ENCODE measurements around the gene SCARB2. TPM values are rescaled to one million over a fixed set of nuclear protein-coding genes. Genes with fewer than 3 reads are reported as not detected.

The SCARB2 gene
- total and polyA plus RNA-seq, 4 donors, result 58.2 to 136 (median 73.7) TPM

DNA sequence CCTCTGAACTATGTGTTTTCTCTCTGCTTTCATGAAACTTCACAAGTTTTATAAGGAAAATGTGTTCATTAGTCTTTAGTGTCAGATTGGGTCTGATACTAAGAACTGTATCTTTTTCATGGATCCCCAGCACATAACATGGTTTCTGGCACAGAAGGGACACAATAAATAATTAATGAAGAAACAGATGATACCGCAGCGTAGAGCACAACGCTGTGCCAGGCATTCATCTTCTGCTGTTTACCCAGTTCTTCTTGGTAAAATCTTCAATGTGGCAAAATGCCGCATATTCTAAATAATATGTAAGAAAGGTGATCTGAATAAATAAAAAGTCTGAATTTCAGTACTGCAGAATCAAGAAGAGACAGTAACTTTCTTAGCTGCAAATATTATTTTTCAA lies 12.3 kb downstream of the SCARB2 start:
- H3K27me3 ChIP-seq (ENCODE audit: control insufficient read depth in 4 of 4, insufficient read depth in 4 of 4, low read length in 3 of 4), result no peaks in the 10 kb centered on the region
- TF ChIP-seq YY1 (IDR thresholded peaks at IDR 0.05), result no peak
- no peak for TF ChIP-seq ATF3 (IDR thresholded peaks at IDR 0.05)
- TF ChIP-seq FOXA1 (IDR thresholded peaks at IDR 0.05), result no peak
- no peak for TF ChIP-seq JUND (IDR thresholded peaks at IDR 0.05)
- TF ChIP-seq NR2F2 (IDR thresholded peaks at IDR 0.05), result no peak
- TF ChIP-seq FOXA2 (IDR thresholded peaks at IDR 0.05), result no peak
- no peak for TF ChIP-seq EGR1 (IDR thresholded peaks at IDR 0.05; ENCODE audit: low read depth in 2 of 2)
- no peak for TF ChIP-seq HNF4G (IDR thresholded peaks at IDR 0.05)
- no peak for TF ChIP-seq ZBTB33 (IDR thresholded peaks at IDR 0.05)
- TF ChIP-seq GABPA (IDR thresholded peaks at IDR 0.05 in 1 of 2, conservative IDR thresholded peaks at IDR 0.05 in 1 of 2), result no peak
- TF ChIP-seq MAX (IDR thresholded peaks at IDR 0.05), result no peak
- no peak for TF ChIP-seq REST (IDR thresholded peaks at IDR 0.05)
- TF ChIP-seq SP1 (IDR thresholded peaks at IDR 0.05), result no peak
- H3K4me3 ChIP-seq (ENCODE audit: low read depth in 1 of 3, low read length in 3 of 3), result no peak overlapping the region
- H3K9ac ChIP-seq (ENCODE audit: low read depth in 1 of 2, low read length in 2 of 2), result no peak overlapping the region
- no peak for DNase-seq (ENCODE audit: low spot score)
- no peaks in the 10 kb centered on the region for H3K9me3 ChIP-seq (ENCODE audit: control insufficient read depth in 4 of 4, low read length in 3 of 4)
- peak overlapping the region; percentile 81 to 88 for H3K27ac ChIP-seq (ENCODE audit: low read depth in 1 of 2, low read length in 2 of 2)
- WGBS, result 42% methylated on average over 4 of the region's 4 CpGs
- no peaks in the 10 kb centered on the region for H3K36me3 ChIP-seq (ENCODE audit: control insufficient read depth in 4 of 4, insufficient read depth in 3 of 4, low read depth in 1 of 4, low read length in 3 of 4)
- peaks cover 22 to 82% (median 67%) of the 10 kb centered on the region in 4 donors for H3K4me1 ChIP-seq (ENCODE audit: control insufficient read depth in 4 of 4, insufficient read depth in 4 of 4, low read length in 3 of 4)

DNA sequence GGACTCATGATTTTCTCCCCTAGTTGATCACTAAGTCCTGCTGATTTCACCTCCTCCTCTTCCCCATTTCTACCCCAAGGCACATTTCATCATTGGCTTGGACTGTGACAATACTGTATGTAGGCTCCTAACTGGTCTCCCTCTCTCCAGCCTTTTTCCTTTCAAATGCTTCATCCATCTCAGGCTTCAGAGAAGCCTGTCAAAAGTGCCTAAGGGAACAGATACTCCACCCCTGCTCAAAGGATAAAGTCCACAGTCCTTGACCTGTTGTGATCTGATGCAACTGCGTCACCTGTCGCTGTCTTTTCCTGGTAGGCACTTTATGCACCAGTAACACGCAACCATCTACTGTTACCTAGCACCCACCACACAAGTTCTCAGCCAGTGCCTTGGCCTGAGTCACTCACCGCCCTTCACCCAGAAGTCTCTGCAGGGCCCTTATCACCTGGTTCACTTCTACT lies 12.8 kb downstream of the SCARB2 start:
- no peaks in the 10 kb centered on the region for H3K36me3 ChIP-seq (ENCODE audit: control insufficient read depth in 4 of 4, insufficient read depth in 3 of 4, low read depth in 1 of 4, low read length in 3 of 4)
- peak; percentile 53 for DNase-seq (ENCODE audit: low spot score)
- peak overlapping the region; percentile 81 to 88 for H3K27ac ChIP-seq (ENCODE audit: low read depth in 1 of 2, low read length in 2 of 2)
- 30% methylated on average over 4 of the region's 4 CpGs for WGBS
- peak overlapping the region in 1 of 2 donors; percentile 61 for H3K9ac ChIP-seq (ENCODE audit: low read depth in 1 of 2, low read length in 2 of 2)
- H3K4me3 ChIP-seq (ENCODE audit: low read depth in 1 of 3, low read length in 3 of 3), result no peak overlapping the region
- H3K4me1 ChIP-seq (ENCODE audit: control insufficient read depth in 4 of 4, insufficient read depth in 4 of 4, low read length in 3 of 4), result peaks cover 22 to 81% (median 66%) of the 10 kb centered on the region in 4 donors
- H3K27me3 ChIP-seq (ENCODE audit: control insufficient read depth in 4 of 4, insufficient read depth in 4 of 4, low read length in 3 of 4), result no peaks in the 10 kb centered on the region
- H3K9me3 ChIP-seq (ENCODE audit: control insufficient read depth in 4 of 4, low read length in 3 of 4), result no peaks in the 10 kb centered on the region
- TF ChIP-seq HNF4G (IDR thresholded peaks at IDR 0.05) (peak; percentile 99), CTCF (IDR thresholded peaks at IDR 0.05; ENCODE audit: low read depth, low read length, missing input control) (no peak), RXRA (IDR thresholded peaks at IDR 0.05) (peak; percentile 96 to 98), MAX (IDR thresholded peaks at IDR 0.05) (peak; percentile 90), SP1 (IDR thresholded peaks at IDR 0.05) (peak; percentile 95), GABPA (IDR thresholded peaks at IDR 0.05 in 1 of 2, conservative IDR thresholded peaks at IDR 0.05 in 1 of 2) (peak in 1 of 2 donors; percentile 30), FOXA2 (IDR thresholded peaks at IDR 0.05) (peak; percentile 69), EGR1 (IDR thresholded peaks at IDR 0.05; ENCODE audit: low read depth in 2 of 2) (peak in 1 of 2 donors; percentile 51), ZBTB33 (IDR thresholded peaks at IDR 0.05) (peak; percentile 81), REST (IDR thresholded peaks at IDR 0.05) (peak; percentile 82), ATF3 (IDR thresholded peaks at IDR 0.05) (peak; percentile 93), RAD21 (IDR thresholded peaks at IDR 0.05) (peak; percentile 39 to 46)

Data from liver (tissue), 9 donors.